ENCODE results near the gene VPS72.

DNA sequence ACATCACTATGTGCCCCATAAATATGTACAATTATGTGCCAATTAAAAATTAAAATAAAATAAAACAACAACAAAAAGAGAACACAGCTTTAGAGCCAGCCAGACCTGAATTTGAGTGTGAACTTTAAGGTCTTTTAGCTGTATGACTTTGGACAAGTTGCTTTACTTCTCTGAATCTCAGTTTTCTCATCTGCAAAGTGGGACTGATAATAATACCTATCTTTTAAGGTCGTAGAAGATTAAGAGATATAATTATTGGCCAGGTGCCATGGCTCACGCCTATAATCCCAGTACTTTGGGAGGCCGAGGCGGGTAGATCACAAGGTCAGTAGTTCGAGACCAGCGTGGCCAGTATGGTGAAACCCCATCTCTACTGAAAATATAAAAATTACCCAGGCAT, 3.3 kb upstream of the VPS72 start:
- TF ChIP-seq, protein P1, sequence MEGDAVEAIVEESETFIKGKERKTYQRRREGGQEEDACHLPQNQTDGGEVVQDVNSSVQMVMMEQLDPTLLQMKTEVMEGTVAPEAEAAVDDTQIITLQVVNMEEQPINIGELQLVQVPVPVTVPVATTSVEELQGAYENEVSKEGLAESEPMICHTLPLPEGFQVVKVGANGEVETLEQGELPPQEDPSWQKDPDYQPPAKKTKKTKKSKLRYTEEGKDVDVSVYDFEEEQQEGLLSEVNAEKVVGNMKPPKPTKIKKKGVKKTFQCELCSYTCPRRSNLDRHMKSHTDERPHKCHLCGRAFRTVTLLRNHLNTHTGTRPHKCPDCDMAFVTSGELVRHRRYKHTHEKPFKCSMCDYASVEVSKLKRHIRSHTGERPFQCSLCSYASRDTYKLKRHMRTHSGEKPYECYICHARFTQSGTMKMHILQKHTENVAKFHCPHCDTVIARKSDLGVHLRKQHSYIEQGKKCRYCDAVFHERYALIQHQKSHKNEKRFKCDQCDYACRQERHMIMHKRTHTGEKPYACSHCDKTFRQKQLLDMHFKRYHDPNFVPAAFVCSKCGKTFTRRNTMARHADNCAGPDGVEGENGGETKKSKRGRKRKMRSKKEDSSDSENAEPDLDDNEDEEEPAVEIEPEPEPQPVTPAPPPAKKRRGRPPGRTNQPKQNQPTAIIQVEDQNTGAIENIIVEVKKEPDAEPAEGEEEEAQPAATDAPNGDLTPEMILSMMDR (optimal IDR thresholded peaks at IDR 0.05 in 1 of 3, IDR thresholded peaks at IDR 0.05 in 1 of 3, conservative IDR thresholded peaks at IDR 0.05 in 1 of 3; ENCODE audit: extremely low read depth in 1 of 3, insufficient read depth in 2 of 3, low read length in 3 of 3) = no peak
- no peak for TF ChIP-seq EZH2 (IDR thresholded peaks at IDR 0.05; ENCODE audit: low read length)

All from keratinocyte (primary cell).